Fibroblast of skin of scalp (primary cell): ENCODE measurements around the gene COX7A2.

Experiments used
- DNase-seq: peaks from one replicate; pipeline ENCODE4 v3.0.0-alpha.2; 2013

COX7A2 gene

DNA sequence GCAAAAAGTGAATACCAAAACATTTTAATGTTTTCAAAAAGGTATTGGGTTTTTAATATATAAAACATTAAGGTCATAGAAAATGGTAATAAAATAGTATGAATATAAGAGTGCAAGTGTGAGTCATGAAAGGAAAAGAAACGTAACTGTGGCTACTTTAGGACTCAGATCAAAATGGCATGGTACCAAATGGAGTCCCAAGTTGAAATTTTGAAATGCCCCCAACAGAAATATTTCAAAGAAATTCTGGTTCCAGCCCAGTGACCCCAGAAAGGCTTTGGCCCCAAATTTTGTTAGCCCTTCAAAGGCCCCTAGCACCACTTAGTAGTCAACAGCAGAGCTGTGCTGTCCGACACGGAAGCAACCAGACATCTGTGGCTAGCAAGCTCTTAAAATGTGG is 43.7 kb downstream of the COX7A2 start:
- no peak for DNase-seq

DNA sequence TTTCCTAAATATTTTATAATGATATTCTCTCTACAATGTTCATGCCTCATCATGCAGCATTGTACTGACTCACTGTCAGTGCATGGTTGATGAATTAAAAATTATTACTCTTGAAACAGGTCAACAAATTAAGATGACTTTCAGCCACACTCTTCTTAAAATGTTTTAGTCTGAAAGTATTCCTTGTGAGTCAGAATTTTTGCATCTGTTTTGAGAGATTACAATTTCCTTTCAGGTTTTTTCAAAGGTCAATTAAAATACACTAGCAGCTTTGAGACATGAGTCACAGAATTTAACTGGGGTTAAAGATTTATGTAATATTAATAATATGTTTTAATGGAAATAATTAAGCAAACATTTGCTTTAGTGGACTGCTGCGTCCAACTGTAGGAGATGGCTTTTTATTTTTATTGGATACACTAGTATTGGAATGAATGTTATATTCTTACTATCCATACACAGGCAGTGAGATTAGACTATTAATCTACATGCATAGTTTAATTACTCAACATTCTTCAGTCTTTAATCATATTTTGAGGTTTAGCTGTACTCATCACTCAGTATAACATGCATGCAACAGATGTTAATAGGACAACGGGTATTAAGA is 47.4 kb downstream of the COX7A2 start:
- DNase-seq: peak; percentile 87

DNA sequence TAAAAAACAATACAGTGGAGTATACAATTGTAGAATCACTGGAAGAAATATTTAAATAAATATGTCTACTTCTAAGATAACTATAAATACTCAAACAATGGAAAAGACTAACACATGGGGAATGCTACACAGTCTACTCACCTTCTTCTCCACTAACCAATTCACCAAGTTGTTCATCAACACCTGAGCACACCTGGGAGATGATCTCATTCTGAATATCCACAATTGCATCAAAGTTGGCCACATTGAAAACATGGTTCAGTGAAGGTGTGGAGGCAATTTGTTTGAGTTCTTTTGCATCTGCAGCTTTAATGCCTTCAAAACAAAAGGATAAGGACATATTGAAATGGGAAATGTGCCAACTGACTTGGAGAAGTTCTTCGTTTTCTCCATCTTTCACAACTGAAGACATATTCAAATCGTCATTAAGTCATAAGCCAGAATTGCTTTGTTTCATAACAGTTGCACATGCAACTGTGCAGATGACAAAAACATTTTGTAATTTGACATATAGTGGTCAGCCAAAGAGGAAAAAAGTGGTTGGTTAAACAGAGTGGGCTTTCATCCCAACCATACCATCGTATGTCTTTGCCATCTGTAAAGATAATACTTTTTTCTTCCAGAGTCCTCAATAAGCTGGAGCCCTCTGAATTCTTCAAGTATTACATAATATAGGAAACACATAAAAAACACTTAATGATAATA is 55.2 kb downstream of the COX7A2 start:
- DNase-seq: no peak
